ENCODE results near the gene ARHGAP19. TPM values are rescaled to one million over a fixed set of nuclear protein-coding genes. Genes with fewer than 3 reads are reported as not detected.

ARHGAP19 gene
- total and polyA plus RNA-seq, 9 of the 15 experiments (the other 6 are each of a cell fraction or from before 2014, with no cell fraction given): 14.8 to 49.5 (median 26.8) TPM

DNA sequence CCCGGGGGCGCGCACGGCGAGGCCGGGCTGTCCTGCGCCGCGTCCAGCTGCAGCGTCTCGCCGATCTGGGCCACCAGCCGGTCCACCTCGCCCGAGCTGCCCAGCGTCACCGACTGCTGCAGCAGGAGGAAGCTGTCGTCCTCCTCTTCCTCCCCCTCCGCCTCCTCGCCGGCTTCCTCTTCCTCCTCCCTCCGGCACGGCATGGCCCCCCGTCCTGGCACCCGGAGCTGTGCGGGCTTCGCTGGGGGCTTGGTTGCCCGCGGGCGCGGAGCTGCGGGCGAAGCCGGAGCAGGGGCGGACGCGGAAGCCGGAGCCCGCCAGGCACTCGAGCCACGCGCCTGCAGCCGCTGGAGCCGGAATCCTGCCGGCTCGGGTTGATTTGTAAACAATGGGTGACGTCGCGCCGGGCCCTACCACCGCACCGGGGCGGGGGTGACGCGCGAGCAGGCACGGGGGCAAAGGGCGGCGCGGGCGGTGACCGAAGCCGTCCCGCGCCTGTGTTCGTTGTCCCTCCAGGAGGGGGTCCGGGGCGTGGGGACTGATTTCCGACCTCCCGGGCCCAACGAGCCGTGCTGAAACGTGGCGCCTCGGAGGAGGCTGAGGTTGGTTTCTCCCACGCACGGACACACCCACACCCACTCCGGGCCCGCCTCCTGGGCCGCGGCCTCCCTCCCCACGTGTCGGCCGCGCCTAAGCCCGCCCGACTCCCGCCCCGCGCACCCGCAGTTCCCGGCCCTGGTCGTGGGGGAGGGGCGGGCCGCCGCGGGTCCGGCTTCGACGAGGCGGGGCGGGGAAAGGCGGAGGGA is 42.1 kb upstream of the ARHGAP19 start, which contains the start of gene FRAT2 (continued):
- TF ChIP-seq, protein P1, sequence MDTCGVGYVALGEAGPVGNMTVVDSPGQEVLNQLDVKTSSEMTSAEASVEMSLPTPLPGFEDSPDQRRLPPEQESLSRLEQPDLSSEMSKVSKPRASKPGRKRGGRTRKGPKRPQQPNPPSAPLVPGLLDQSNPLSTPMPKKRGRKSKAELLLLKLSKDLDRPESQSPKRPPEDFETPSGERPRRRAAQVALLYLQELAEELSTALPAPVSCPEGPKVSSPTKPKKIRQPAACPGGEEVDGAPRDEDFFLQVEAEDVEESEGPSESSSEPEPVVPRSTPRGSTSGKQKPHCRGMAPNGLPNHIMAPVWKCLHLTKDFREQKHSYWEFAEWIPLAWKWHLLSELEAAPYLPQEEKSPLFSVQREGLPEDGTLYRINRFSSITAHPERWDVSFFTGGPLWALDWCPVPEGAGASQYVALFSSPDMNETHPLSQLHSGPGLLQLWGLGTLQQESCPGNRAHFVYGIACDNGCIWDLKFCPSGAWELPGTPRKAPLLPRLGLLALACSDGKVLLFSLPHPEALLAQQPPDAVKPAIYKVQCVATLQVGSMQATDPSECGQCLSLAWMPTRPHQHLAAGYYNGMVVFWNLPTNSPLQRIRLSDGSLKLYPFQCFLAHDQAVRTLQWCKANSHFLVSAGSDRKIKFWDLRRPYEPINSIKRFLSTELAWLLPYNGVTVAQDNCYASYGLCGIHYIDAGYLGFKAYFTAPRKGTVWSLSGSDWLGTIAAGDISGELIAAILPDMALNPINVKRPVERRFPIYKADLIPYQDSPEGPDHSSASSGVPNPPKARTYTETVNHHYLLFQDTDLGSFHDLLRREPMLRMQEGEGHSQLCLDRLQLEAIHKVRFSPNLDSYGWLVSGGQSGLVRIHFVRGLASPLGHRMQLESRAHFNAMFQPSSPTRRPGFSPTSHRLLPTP (IDR thresholded peaks at IDR 0.05; ENCODE audit: borderline replicate concordance, extremely low read depth, insufficient read length): no peak
- TF ChIP-seq TEAD2 (tag; IDR thresholded peaks at IDR 0.05) (no peak), HEY1 (CRISPR knock-in tag; IDR thresholded peaks at IDR 0.05; ENCODE audit: borderline replicate concordance) (no peak), EP300 (IDR thresholded peaks at IDR 0.05; ENCODE audit: low read length) (no peak), LARP7 (IDR thresholded peaks at IDR 0.05) (no peak), ZNF75A (CRISPR knock-in tag; IDR thresholded peaks at IDR 0.05) (no peak)
- TF ChIP-seq, protein P2, sequence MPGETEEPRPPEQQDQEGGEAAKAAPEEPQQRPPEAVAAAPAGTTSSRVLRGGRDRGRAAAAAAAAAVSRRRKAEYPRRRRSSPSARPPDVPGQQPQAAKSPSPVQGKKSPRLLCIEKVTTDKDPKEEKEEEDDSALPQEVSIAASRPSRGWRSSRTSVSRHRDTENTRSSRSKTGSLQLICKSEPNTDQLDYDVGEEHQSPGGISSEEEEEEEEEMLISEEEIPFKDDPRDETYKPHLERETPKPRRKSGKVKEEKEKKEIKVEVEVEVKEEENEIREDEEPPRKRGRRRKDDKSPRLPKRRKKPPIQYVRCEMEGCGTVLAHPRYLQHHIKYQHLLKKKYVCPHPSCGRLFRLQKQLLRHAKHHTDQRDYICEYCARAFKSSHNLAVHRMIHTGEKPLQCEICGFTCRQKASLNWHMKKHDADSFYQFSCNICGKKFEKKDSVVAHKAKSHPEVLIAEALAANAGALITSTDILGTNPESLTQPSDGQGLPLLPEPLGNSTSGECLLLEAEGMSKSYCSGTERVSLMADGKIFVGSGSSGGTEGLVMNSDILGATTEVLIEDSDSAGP (CRISPR knock-in tag; IDR thresholded peaks at IDR 0.05): no peak
- TF ChIP-seq, protein P3, sequence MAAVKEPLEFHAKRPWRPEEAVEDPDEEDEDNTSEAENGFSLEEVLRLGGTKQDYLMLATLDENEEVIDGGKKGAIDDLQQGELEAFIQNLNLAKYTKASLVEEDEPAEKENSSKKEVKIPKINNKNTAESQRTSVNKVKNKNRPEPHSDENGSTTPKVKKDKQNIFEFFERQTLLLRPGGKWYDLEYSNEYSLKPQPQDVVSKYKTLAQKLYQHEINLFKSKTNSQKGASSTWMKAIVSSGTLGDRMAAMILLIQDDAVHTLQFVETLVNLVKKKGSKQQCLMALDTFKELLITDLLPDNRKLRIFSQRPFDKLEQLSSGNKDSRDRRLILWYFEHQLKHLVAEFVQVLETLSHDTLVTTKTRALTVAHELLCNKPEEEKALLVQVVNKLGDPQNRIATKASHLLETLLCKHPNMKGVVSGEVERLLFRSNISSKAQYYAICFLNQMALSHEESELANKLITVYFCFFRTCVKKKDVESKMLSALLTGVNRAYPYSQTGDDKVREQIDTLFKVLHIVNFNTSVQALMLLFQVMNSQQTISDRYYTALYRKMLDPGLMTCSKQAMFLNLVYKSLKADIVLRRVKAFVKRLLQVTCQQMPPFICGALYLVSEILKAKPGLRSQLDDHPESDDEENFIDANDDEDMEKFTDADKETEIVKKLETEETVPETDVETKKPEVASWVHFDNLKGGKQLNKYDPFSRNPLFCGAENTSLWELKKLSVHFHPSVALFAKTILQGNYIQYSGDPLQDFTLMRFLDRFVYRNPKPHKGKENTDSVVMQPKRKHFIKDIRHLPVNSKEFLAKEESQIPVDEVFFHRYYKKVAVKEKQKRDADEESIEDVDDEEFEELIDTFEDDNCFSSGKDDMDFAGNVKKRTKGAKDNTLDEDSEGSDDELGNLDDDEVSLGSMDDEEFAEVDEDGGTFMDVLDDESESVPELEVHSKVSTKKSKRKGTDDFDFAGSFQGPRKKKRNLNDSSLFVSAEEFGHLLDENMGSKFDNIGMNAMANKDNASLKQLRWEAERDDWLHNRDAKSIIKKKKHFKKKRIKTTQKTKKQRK (IDR thresholded peaks at IDR 0.05; ENCODE audit: borderline replicate concordance, low read depth, low read length): no peak
- TF ChIP-seq, protein P4, sequence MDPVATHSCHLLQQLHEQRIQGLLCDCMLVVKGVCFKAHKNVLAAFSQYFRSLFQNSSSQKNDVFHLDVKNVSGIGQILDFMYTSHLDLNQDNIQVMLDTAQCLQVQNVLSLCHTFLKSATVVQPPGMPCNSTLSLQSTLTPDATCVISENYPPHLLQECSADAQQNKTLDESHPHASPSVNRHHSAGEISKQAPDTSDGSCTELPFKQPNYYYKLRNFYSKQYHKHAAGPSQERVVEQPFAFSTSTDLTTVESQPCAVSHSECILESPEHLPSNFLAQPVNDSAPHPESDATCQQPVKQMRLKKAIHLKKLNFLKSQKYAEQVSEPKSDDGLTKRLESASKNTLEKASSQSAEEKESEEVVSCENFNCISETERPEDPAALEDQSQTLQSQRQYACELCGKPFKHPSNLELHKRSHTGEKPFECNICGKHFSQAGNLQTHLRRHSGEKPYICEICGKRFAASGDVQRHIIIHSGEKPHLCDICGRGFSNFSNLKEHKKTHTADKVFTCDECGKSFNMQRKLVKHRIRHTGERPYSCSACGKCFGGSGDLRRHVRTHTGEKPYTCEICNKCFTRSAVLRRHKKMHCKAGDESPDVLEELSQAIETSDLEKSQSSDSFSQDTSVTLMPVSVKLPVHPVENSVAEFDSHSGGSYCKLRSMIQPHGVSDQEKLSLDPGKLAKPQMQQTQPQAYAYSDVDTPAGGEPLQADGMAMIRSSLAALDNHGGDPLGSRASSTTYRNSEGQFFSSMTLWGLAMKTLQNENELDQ (CRISPR knock-in tag; IDR thresholded peaks at IDR 0.05; ENCODE audit: borderline replicate concordance): no peak
- TF ChIP-seq, protein P5, sequence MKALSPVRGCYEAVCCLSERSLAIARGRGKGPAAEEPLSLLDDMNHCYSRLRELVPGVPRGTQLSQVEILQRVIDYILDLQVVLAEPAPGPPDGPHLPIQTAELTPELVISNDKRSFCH (CRISPR knock-in tag; IDR thresholded peaks at IDR 0.05): no peak
- TF ChIP-seq, protein P5 (tag; IDR thresholded peaks at IDR 0.05): no peak
- TF ChIP-seq, protein P6, sequence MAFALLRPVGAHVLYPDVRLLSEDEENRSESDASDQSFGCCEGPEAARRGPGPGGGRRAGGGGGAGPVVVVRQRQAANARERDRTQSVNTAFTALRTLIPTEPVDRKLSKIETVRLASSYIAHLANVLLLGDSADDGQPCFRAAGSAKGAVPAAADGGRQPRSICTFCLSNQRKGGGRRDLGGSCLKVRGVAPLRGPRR (CRISPR knock-in tag; IDR thresholded peaks at IDR 0.05): no peak

Measured in K562 (cell line).